ENCODE data around the gene C10orf90. TPM values are rescaled to one million over a fixed set of nuclear protein-coding genes. Genes with fewer than 3 reads are reported as not detected.

The C10orf90 gene
- total and polyA plus RNA-seq, 12 donors, result 0.04 to 0.36 TPM; not detected in 10

DNA sequence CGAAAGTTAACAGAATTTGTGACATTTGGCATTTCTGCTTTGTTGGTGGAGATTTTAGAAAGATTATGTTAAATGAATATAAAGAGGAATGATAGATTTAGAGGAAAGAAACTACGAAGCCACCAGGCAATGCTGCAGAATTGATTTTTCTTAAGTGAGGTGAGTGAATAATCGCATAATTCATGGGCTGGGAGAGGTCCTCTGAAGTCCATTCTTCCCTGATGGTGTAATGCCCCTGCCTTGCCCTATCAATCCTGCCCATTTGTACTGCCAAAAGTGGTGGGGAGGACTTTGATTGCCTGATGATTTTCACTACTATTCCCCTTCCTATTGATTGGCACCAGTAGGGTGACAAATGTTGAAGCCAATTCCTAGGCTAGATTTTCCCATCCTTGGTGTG, 125.9 kb downstream of the C10orf90 start:
- no peaks in the 10 kb centered on the region for H3K9me3 ChIP-seq
- no peaks in the 10 kb centered on the region for H3K4me1 ChIP-seq
- H3K36me3 ChIP-seq, result no peaks in the 10 kb centered on the region
- H3K4me3 ChIP-seq, result no peak overlapping the region
- H3K27ac ChIP-seq, result no peak overlapping the region
- DNase-seq (no peak), ATAC-seq (no peak)
- 61 to 64% methylated on average over 3 of the region's 3 CpGs for WGBS, 2 donors
- intact Hi-C loops (cut with DNase I), result no loop called here
- TF ChIP-seq, protein P1, sequence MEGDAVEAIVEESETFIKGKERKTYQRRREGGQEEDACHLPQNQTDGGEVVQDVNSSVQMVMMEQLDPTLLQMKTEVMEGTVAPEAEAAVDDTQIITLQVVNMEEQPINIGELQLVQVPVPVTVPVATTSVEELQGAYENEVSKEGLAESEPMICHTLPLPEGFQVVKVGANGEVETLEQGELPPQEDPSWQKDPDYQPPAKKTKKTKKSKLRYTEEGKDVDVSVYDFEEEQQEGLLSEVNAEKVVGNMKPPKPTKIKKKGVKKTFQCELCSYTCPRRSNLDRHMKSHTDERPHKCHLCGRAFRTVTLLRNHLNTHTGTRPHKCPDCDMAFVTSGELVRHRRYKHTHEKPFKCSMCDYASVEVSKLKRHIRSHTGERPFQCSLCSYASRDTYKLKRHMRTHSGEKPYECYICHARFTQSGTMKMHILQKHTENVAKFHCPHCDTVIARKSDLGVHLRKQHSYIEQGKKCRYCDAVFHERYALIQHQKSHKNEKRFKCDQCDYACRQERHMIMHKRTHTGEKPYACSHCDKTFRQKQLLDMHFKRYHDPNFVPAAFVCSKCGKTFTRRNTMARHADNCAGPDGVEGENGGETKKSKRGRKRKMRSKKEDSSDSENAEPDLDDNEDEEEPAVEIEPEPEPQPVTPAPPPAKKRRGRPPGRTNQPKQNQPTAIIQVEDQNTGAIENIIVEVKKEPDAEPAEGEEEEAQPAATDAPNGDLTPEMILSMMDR (IDR thresholded peaks at IDR 0.05), result no peak
- peaks cover 0 to 53% (median 11%) of the 10 kb centered on the region in 7 donors for H3K27me3 ChIP-seq

DNA sequence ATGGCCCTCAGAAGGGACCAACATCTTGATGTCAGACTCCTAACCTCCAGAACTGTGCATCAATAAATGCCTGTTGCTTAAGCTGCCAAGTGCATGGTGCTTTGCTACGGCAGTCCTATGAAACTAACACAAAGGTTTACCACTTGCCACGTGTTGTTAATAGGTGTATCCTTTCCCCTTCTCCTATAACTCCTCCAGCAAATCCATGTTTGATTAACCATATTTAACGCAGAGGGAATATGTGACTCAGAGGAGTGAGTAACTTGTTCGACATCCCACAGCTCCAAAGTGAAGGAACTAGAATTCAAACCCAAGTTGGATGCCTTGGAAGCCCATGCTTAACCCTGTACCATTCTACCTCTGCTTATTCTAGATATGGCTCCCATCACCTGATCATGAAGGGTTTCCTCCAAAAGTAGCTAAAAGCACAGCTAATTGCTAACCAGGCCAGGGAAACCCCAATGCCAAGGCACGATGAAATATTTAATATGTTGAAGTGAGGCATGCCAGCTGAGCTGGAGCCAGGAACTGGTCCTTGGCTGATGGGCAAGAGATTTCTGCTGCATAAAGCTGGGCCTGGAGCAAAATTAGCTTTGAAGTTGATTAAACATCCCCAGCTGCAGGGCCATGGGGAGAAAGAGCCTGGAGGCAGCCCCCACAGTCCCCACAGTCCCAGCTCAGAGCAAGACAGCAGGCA, 131.9 kb downstream of the C10orf90 start:
- no peak for ATAC-seq
- no peak overlapping the region for H3K4me3 ChIP-seq
- TF ChIP-seq, protein P1 (IDR thresholded peaks at IDR 0.05), result no peak
- no peaks in the 10 kb centered on the region for H3K4me1 ChIP-seq
- peaks cover 0 to 40% (median 14%) of the 10 kb centered on the region in 7 donors for H3K27me3 ChIP-seq
- DNase-seq, result no peak
- H3K9me3 ChIP-seq, result no peaks in the 10 kb centered on the region
- H3K36me3 ChIP-seq, result no peaks in the 10 kb centered on the region
- H3K27ac ChIP-seq, result no peak overlapping the region
- intact Hi-C loops (cut with DNase I), result no loop called here
- whole genome bisulfite sequencing, 2 donors, result 80 to 81% methylated on average over 5 of the region's 5 CpGs

DNA sequence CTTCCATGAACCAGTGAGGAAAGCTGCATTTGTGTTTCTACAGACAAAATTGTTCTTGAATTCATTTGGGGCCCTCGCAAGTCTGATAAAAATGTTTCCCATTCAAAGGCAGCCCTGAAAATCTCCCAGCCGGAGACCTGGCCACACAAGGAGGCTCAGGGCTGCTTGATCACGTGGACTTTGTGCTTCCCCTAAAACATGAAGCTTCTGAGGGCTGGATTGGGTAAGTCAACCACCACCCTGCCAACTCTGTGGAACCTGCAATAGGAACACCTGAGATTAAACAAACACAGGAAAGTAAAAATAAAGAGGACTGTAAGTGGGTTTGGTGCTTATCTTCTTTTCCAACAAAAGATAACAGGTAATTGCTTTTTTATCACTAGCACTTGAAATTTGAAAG, 133.8 kb downstream of the C10orf90 start:
- ATAC-seq (no peak), DNase-seq (no peak)
- no peaks in the 10 kb centered on the region for H3K4me1 ChIP-seq
- no peak overlapping the region for H3K27ac ChIP-seq
- H3K27me3 ChIP-seq, result peaks cover 0 to 27% (median 12%) of the 10 kb centered on the region in 7 donors
- no peaks in the 10 kb centered on the region for H3K36me3 ChIP-seq
- 65 to 75% methylated on average over 3 of the region's 3 CpGs for WGBS, 2 donors
- H3K4me3 ChIP-seq, result no peak overlapping the region
- intact Hi-C loops (cut with DNase I), result no loop called here
- no peaks in the 10 kb centered on the region for H3K9me3 ChIP-seq
- TF ChIP-seq, protein P1 (IDR thresholded peaks at IDR 0.05), result no peak

DNA sequence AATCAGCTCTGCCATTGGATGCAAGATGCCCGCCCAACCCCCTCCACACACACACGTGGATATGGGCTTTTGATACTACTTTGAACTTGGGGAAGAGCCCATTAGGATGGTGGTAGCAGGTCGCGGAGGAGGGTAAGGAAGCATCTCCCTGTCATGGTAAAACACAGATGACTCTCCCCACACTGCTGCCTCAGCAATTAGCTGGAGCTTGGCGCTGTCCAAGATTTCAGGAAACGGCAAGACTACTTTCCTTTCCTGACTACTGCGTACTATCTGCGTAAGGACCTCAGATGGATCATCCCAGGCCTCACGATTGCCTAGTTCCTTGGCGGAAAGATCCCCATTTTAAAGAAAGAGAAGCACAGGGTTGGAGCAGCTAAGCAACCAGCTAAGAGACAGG, 134.3 kb downstream of the C10orf90 start:
- ATAC-seq (no peak), DNase-seq (no peak)
- no peaks in the 10 kb centered on the region for H3K4me1 ChIP-seq
- intact Hi-C loops (cut with DNase I), result no loop called here
- no peaks in the 10 kb centered on the region for H3K36me3 ChIP-seq
- no peaks in the 10 kb centered on the region for H3K9me3 ChIP-seq
- TF ChIP-seq, protein P1 (IDR thresholded peaks at IDR 0.05), result no peak
- peaks cover 0 to 27% (median 12%) of the 10 kb centered on the region in 7 donors for H3K27me3 ChIP-seq
- 64 to 67% methylated on average over 10 of the region's 10 CpGs for WGBS, 2 donors
- no peak overlapping the region for H3K4me3 ChIP-seq
- H3K27ac ChIP-seq, result no peak overlapping the region

All from heart right ventricle (tissue), 16 donors.